Measurements from ENCODE around the gene INSC. TPM values are rescaled to one million over a fixed set of nuclear protein-coding genes. Genes with fewer than 3 reads are reported as not detected.

The INSC gene
- total RNA-seq, 1 experiment from 2014 or later, result not detected

GRCh38 chr11:15291885-15292284, 177.2 kb downstream of the INSC start:
- H3K9me3 Mint-ChIP-seq (ENCODE audit: low read depth, unreplicated experiment), result no peaks in the 10 kb centered on the region
- H3K27ac Mint-ChIP-seq (ENCODE audit: unreplicated experiment), result no peak overlapping the region
- H3K36me3 Mint-ChIP-seq (ENCODE audit: insufficient read depth, unreplicated experiment), result no peaks in the 10 kb centered on the region
- H3K27me3 Mint-ChIP-seq (ENCODE audit: unreplicated experiment), result peaks cover 23% of the 10 kb centered on the region
- TF ChIP-seq CTCF (IDR thresholded peaks at IDR 0.05; ENCODE audit: unreplicated experiment), result no peak
- DNase-seq, result no peak
- intact Hi-C loops (cut with micrococcal nuclease; ENCODE audit: unreplicated experiment), result no loop called here
- H3K4me3 Mint-ChIP-seq (ENCODE audit: low read depth, unreplicated experiment), result no peak overlapping the region
- CTCF ChIA-PET, result no interaction called here
- H3K4me1 Mint-ChIP-seq (ENCODE audit: low read depth, unreplicated experiment), result no peaks in the 10 kb centered on the region
- no TSS peak for BruUV-seq (replicated peaks)

- H3K27me3 Mint-ChIP-seq (ENCODE audit: unreplicated experiment), result peaks cover 20% of the 10 kb centered on the region
- CTCF ChIA-PET, result no interaction called here
- BruUV-seq (replicated peaks), result no TSS peak
- intact Hi-C loops (cut with micrococcal nuclease; ENCODE audit: unreplicated experiment), result no loop called here
- no peak overlapping the region for H3K27ac Mint-ChIP-seq (ENCODE audit: unreplicated experiment)
- H3K4me3 Mint-ChIP-seq (ENCODE audit: low read depth, unreplicated experiment), result no peak overlapping the region
- no peak for DNase-seq
- no peaks in the 10 kb centered on the region for H3K4me1 Mint-ChIP-seq (ENCODE audit: low read depth, unreplicated experiment)
- no peak for TF ChIP-seq CTCF (IDR thresholded peaks at IDR 0.05; ENCODE audit: unreplicated experiment)
- no peaks in the 10 kb centered on the region for H3K36me3 Mint-ChIP-seq (ENCODE audit: insufficient read depth, unreplicated experiment)
- no peaks in the 10 kb centered on the region for H3K9me3 Mint-ChIP-seq (ENCODE audit: low read depth, unreplicated experiment)
These were observed 179.4 kb downstream of the INSC start for GRCh38 chr11:15293975-15294620.

GRCh38 chr11:15295695-15296094, 181.0 kb downstream of the INSC start:
- Mint-ChIP-seq H3K27ac (ENCODE audit: unreplicated experiment) (no peak overlapping the region), H3K9me3 (ENCODE audit: low read depth, unreplicated experiment) (no peaks in the 10 kb centered on the region), H3K4me3 (ENCODE audit: low read depth, unreplicated experiment) (no peak overlapping the region), H3K36me3 (ENCODE audit: insufficient read depth, unreplicated experiment) (no peaks in the 10 kb centered on the region), H3K4me1 (ENCODE audit: low read depth, unreplicated experiment) (no peaks in the 10 kb centered on the region), H3K27me3 (ENCODE audit: unreplicated experiment) (peaks cover 13% of the 10 kb centered on the region)
- intact Hi-C loops (cut with micrococcal nuclease; ENCODE audit: unreplicated experiment), result no loop called here
- CTCF ChIA-PET, result interaction anchor here (0.5 kb wide), 1 partner anchor 1783 kb away, joined by 3 read pairs; no protein-coding TSS in a partner anchor
- TF ChIP-seq CTCF (IDR thresholded peaks at IDR 0.05; ENCODE audit: unreplicated experiment), result no peak
- BruUV-seq (replicated peaks), result no TSS peak
- no peak for DNase-seq

Other genes with a start within 250 kb of the INSC start
- gene CYP2R1, start 222.7 kb upstream of the INSC start, total RNA-seq (2022), result 21.0 and 21.4 TPM in 2 replicates
- 1.2 TPM in 1 of 2 replicates, not detected in the other for gene CALCA, start 142.6 kb upstream of the INSC start, total RNA-seq (2022)
- 1.3 TPM in 1 of 2 replicates, not detected in the other for gene CALCB, start 41.3 kb upstream of the INSC start, total RNA-seq (2022)